RWPE1 (cell line): Measurements from ENCODE around the gene C15orf39.

Experiments
- CTCF ChIA-PET: fragments of 350-600 bp; sonication (Branson Sonifier 250); formaldehyde crosslinking; extraction: SDS; loops from one replicate; lab custom pipeline; 2021; lab: Yijun Ruan, JAX
- POLR2A ChIA-PET: fragments of 400-600 bp; formaldehyde crosslinking; extraction: SDS; loops from one replicate; lab custom pipeline; 2020; ENCODE audit warnings: antibody characterized with exemption; ENCODE audit not compliant: low non-redundant PET; lab: Yijun Ruan, JAX
- DNase-seq: peaks from one replicate; pipeline ENCODE4 v3.0.0; 2012; ENCODE audit warnings: low spot score
- H3K27ac ChIP-seq: fragments of 450-650 bp; 2 replicates; pipeline ENCODE4 v1.5.1; 2017
- TF ChIP-seq, protein P1 (sequence below): fragments of 450-650 bp; conservative IDR thresholded peaks from 2 replicates; pipeline ENCODE4 v1.5.1; 2017; ENCODE audit warnings: low read depth, mild to moderate bottlenecking

C15orf39 gene

DNA sequence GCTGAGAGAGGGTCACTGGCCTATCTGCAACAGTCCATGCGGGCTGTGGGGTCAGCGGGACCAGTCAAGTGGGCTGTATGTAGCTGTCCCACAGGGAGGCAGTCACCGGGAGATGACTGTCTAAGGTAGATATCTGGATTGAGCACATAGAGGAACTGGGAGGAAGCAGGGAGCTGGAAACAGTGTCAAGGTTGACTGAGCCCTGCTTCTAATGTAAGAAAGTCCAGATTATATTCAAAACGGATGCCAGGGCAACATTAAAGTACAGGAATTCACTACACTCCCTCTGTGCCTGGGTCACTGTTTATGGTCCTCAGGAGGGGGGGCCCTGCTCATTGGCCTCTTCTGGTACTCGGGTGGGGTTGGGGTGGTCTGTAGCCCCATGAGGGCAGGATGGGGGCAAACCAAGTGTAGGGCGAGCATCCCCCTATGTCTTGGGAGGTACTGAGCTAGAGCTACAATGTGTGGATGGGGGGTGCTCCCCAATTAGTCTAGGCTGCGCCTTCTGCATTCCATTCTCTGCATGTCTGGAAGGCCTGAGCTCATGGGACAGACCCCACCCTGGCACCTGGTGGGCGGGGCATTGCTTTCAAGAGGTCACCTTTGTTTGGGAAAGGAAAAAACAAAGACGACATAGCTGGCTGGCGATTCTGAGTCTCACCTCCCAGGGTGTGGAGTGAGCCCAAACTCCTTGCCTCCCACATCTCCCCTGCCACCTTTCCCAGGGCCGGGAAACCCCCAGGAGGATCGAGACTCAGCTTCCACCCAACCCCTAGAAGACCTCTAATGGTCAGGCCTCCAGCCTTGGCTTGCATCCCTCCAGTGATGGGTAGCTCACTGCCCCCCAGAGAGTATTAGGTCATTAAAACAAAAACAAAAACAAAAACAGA is 45.1 kb upstream of the C15orf39 start:
- TF ChIP-seq, protein P1, sequence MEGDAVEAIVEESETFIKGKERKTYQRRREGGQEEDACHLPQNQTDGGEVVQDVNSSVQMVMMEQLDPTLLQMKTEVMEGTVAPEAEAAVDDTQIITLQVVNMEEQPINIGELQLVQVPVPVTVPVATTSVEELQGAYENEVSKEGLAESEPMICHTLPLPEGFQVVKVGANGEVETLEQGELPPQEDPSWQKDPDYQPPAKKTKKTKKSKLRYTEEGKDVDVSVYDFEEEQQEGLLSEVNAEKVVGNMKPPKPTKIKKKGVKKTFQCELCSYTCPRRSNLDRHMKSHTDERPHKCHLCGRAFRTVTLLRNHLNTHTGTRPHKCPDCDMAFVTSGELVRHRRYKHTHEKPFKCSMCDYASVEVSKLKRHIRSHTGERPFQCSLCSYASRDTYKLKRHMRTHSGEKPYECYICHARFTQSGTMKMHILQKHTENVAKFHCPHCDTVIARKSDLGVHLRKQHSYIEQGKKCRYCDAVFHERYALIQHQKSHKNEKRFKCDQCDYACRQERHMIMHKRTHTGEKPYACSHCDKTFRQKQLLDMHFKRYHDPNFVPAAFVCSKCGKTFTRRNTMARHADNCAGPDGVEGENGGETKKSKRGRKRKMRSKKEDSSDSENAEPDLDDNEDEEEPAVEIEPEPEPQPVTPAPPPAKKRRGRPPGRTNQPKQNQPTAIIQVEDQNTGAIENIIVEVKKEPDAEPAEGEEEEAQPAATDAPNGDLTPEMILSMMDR = no peak
- POLR2A ChIA-PET = no interaction called here

GRCh38 chr15:75158402-75158801 is 43.3 kb upstream of the C15orf39 start:
- no peak overlapping the region for H3K27ac ChIP-seq
- no peak for DNase-seq
- CTCF ChIA-PET = no interaction called here
- TF ChIP-seq, protein P1 = no peak
- POLR2A ChIA-PET = no interaction called here

More for the DNA sequence above, 45.1 kb upstream of the C15orf39 start:
- DNase-seq = no peak
- CTCF ChIA-PET = interaction anchor here (0.5 to 1.2 kb wide), 2 partner anchors 11 to 77 kb away, joined by 3 read pairs; no protein-coding TSS in a partner anchor
- H3K27ac ChIP-seq = no peak overlapping the region

DNA sequence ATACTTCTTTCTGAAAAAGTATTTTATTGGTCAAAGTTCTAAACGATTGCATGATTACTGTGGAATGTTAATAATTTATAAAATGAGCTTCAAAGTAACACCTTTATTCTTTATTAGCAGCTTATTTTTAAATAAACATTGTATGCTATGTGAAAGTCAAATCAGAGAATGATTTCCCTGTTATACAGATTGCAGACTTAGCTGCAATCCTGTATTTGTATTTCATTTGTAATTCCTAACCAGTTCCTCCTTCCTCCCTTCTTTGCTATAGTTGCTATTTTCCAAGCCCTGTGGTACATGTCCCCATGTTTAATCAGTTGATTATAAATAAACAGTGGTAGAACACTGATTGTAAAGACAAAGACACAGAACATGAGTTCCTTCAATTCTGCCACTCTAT is 42.4 kb upstream of the C15orf39 start:
- no peak overlapping the region for H3K27ac ChIP-seq
- POLR2A ChIA-PET = no interaction called here
- TF ChIP-seq, protein P1 = no peak
- CTCF ChIA-PET = no interaction called here
- no peak for DNase-seq

DNA sequence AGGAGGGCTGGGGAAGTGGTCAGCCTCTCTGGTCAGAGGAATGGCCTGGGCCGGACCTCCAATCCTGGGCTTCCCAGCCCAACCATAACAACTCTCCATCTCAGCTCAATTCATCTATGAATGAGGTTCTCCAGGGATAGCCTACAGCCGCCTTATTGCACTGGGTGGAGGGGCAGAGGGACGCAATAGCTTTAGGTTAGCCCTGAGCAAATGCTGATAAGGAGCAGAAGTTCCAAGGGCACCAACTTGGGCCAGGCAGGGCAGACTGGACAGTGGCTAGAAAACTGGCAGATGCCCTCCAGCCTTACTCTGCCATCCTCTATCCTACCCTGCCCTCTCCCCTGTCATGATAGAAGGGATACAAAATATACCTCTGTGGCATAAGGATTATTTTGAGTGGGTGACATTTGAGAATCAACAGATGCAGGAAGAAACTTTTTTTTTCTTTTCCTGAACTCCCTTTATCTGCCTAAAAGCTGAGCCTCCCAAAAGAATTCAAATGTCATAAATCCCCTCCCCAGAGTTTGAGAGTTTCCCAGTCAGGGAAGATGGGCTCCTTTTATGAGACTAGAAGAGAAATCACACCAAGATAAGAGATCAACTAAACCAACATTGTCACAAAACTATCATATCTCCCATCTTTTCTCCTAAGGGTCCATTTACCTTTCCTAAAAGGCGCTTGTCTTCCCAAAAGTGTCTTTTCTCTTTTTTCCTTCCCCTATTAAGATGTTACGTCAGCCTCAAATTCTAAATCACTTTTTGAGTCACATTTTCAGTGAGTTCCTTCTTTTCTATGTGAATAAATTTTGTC is 40.4 kb upstream of the C15orf39 start:
- TF ChIP-seq, protein P1 = no peak
- H3K27ac ChIP-seq = no peak overlapping the region
- no peak for DNase-seq
- CTCF ChIA-PET = no interaction called here
- POLR2A ChIA-PET = no interaction called here

DNA sequence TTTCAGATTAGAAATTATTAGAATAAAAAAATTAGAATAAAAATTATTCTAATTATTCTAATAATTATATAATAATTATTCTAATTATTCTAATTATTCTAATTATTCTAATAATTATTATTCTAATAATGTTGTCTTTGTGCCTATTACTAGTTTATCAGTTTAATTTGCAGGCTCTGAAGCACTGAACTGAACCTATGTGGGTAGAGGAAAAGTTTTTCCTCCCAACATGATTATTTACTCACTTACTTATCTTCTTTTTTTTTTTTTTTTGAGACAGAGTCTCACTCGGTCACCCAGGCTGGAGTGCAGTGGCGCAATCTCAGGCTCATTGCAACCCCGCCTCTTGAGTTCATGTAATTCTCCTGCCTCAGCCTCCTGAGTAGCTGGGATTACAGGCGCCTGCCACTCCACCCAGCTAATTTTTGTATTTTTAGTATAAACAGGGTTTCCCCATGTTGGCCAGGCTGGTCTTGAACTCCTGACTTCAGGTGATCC is 39.7 kb upstream of the C15orf39 start:
- ChIA-PET CTCF (no interaction called here), POLR2A (no interaction called here)
- DNase-seq = no peak
- no peak overlapping the region for H3K27ac ChIP-seq
- TF ChIP-seq, protein P1 = no peak

- TF ChIP-seq, protein P1 = no peak
- no peak overlapping the region for H3K27ac ChIP-seq
- POLR2A ChIA-PET = no interaction called here
- DNase-seq = no peak
- CTCF ChIA-PET = interaction anchor here (0.6 kb wide), 3 partner anchors 97 to 310 kb away, joined by 3 to 7 read pairs (median 3); no protein-coding TSS in a partner anchor
Observed at GRCh38 chr15:75163150-75163564, 38.5 kb upstream of the C15orf39 start.
